ENCODE results near the gene MDH1B. TPM values are rescaled to one million over a fixed set of nuclear protein-coding genes. Genes with fewer than 3 reads are reported as not detected.

MDH1B gene
- total RNA-seq, 1 experiment from 2014 or later = 1.3 TPM

- Histone ChIP-seq H3K18ac (ENCODE audit: insufficient read length, low read depth, low read length) (no peak overlapping the region), H2BK12ac (ENCODE audit: insufficient read length, low read depth, low read length) (no peak overlapping the region), H2BK120ac (ENCODE audit: low read depth, low read length, poor library complexity, severe bottlenecking) (no peak overlapping the region), H4K5ac (ENCODE audit: insufficient read length, low read depth, low read length) (no peak overlapping the region), H3T11ph (ENCODE audit: low read length) (no peak overlapping the region), H2BK20ac (ENCODE audit: low read depth, low read length, poor library complexity, severe bottlenecking) (no peak overlapping the region), H3K56ac (ENCODE audit: insufficient read length, low read depth, low read length) (no peak overlapping the region), H4K20me1 (ENCODE audit: control insufficient read depth, insufficient read depth, insufficient read length) (no peaks in the 10 kb centered on the region), H3K23me2 (ENCODE audit: insufficient read length, low read depth, low read length, poor library complexity, severe bottlenecking) (no peaks in the 10 kb centered on the region), H3K9me3 (ENCODE audit: control insufficient read depth, low read depth, low read length) (no peaks in the 10 kb centered on the region), H3K27ac (ENCODE audit: insufficient read length, low read depth, low read length) (peak overlapping the region; percentile 78), H2BK5ac (ENCODE audit: insufficient read length, low read length) (no peak overlapping the region), H3K9ac (ENCODE audit: extremely low read depth, insufficient read length, low read length) (no peak overlapping the region), H4K91ac (ENCODE audit: insufficient read length, low read depth, low read length) (no peak overlapping the region), H3K14ac (ENCODE audit: insufficient read depth, low read length) (no peak overlapping the region), H3K79me2 (ENCODE audit: insufficient read depth, low read length) (peaks cover 4% of the 10 kb centered on the region; the same call in 1 of the 2 replicates), H3K4ac (ENCODE audit: low read depth, low read length) (no peak overlapping the region), H2AFZ (ENCODE audit: low read length) (no peak overlapping the region), H2BK15ac (ENCODE audit: low read depth, low read length) (no peak overlapping the region), H3K4me2 (ENCODE audit: insufficient read depth, insufficient read length, low read length) (peak overlapping the region; percentile 37), H3K27me3 (ENCODE audit: insufficient read depth, low read length) (no peaks in the 10 kb centered on the region), H2AK5ac (ENCODE audit: insufficient read length, low read length) (no peak overlapping the region), H3K79me1 (ENCODE audit: insufficient read depth, low read depth, low read length, poor library complexity, severe bottlenecking) (no peaks in the 10 kb centered on the region), H3K4me1 (ENCODE audit: insufficient read depth, low read length) (peaks cover 14% of the 10 kb centered on the region), H4K8ac (replicated peaks; ENCODE audit: insufficient read length, low read depth, low read length) (no peak overlapping the region), H3K23ac (ENCODE audit: insufficient read length, low read depth, low read length) (no peak overlapping the region)
- no peak for DNase-seq
- no peaks in the 10 kb centered on the region for H3K9me3 Mint-ChIP-seq
- WGBS (ENCODE audit: extremely low coverage, insufficient read length, low lambda C conversion rate) = no CpG with 5 or more reads among the region's 6 CpGs
- H3K27ac Mint-ChIP-seq = peak overlapping the region in 2 of 3 experiments; percentile 4 to 78; a peak in 2 of 7 replicates
- H3K4me1 Mint-ChIP-seq = peaks cover 42 to 81% of the 10 kb centered on the region in 2 experiments
- H3K4me3 Mint-ChIP-seq = peak overlapping the region in 1 of 2 experiments; percentile 6; a peak in 1 of 5 replicates
- TF ChIP-seq CTCF (conservative IDR thresholded peaks at IDR 0.05) = no peak
- peaks cover 0 to 37% (median 0%) of the 10 kb centered on the region in 3 experiments; a peak in 3 of 7 replicates for H3K36me3 Mint-ChIP-seq (ENCODE audit: insufficient read depth in 1 of 3, low read depth in 3 of 3)
- no peaks in the 10 kb centered on the region; the same call in 1 of the 2 replicates for H3K27me3 Mint-ChIP-seq (ENCODE audit: low read depth)
These were observed 40.9 kb upstream of the MDH1B start for GRCh38 chr2:206805887-206806607.
